ENCODE measurements around the gene PRPF31. TPM values are rescaled to one million over a fixed set of nuclear protein-coding genes. Genes with fewer than 3 reads are reported as not detected.
A peak's percentile ranks its signal among the peaks of the same experiment; 100 is the strongest.

Gene PRPF31
- total RNA-seq, 6 donors from 2014 or later: 43.9 to 73.3 (median 47.4) TPM

DNA sequence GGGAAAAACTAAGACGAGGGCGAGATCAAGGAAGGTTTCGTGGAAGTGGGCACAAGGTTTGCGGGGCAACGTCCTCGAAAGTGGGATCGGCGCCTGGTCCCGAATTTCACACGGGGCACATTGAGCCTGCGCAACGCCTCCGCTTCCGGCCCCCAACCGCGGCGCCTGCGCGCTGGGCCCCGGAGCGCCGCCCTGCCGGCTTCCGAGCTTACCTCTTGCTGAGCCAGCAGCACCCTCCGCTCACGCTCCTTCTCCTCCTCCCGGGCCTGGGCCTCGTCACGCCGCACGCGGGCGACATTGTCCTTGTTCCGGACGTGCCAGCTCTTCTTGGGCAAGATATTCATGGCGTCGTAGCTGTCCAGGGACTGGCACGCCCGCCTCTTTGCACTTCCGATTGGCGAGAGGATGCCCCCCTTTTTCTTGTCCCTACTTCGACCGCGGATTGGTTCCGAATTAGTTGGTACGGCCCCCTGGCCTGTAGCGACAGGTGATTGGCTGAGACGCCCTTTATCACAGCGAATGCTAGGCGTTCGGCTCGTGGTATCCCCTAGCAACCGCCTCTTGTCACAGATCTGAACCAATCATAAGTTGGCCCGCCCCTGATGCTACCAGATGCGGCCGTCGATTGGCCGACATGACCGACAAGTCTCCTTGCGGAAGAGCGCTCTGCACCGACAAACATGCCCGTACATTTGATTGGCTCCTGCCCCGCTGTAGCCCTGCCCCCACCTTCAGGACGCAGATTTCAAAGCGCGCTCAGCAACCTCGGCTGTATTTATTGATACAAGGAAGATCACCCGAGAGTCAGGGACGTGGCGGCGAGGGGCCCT, 44.0 kb downstream of the PRPF31 start, which contains the start of gene LENG1:
Gene LENG1 (minus strand): TSS at position 370 of the 830 bp plus-strand sequence. CDS start 26 bp downstream, at position 344.
- Histone ChIP-seq H3K36me3 (peaks cover 1 to 38% (median 33%) of the 10 kb centered on the region in 4 donors), H3K9me3 (no peaks in the 10 kb centered on the region), H3K27ac (peak within 1 kb of the TSS; percentile 96 to 98 (median 96)), H3K4me1 (peaks cover 42 to 57% (median 46%) of the 10 kb centered on the region in 4 donors), H3K27me3 (no peaks in the 10 kb centered on the region), H3K4me3 (peak within 1 kb of the TSS; percentile 76 to 96 (median 85))
- DNase-seq (peak; percentile 96 to 100), ATAC-seq (ENCODE audit: low FRiP score in 2 of 2) (peak; percentile 95 to 96)
- TF ChIP-seq CTCF (IDR thresholded peaks at IDR 0.05) (peak in 5 of 6 experiments; percentile 22 to 66 (median 52)), EP300 (IDR thresholded peaks at IDR 0.05) (no peak), POLR2A (IDR thresholded peaks at IDR 0.05) (peak in 3 of 4 donors; percentile 47 to 83 (median 60)), POLR2AphosphoS5 (IDR thresholded peaks at IDR 0.05) (peak; percentile 86 to 88)
- 0% methylated on average over 35 to 51 of the region's 72 CpGs for WGBS, 2 donors

DNA sequence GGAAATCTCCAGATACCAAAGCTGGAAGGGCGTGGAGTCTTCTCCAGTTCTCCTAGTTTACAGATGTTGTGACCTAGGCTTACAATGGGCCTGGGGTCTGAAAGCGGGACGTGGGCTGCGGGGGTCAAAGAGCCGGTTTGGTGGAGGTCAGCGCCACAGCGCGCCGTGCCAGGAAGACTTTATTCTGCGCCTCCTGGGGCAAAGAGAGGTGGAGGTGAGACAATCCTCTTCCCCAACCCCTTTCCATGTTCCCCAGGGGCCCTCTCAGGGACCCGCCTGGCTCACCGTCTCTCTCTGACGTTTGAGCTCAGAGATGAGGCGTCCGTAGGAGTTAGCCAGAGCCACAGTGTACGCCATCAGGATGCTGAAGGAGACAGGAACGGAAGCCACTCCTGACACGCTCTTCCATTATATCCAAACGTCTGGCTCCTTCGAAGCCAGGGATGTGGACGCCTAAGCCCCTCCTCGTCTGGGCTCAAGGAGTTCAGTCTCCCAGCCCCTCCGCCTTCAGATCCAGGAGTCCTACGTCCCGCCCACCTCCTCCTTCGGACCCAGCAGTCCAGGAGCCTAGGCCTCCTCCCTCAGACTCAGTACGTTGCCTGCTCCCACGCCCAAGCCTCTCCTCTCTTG, 44.7 kb downstream of the PRPF31 start:
- H3K36me3 ChIP-seq: peaks cover 0 to 31% (median 26%) of the 10 kb centered on the region in 4 donors
- ATAC-seq (ENCODE audit: low FRiP score in 2 of 2) (no peak), DNase-seq (no peak)
- WGBS, 2 donors: 5% methylated on average over 11 to 28 of the region's 28 CpGs
- H3K4me3 ChIP-seq: peak overlapping the region; percentile 8 to 96 (median 85)
- no peak for TF ChIP-seq CTCF (IDR thresholded peaks at IDR 0.05)
- TF ChIP-seq EP300 (IDR thresholded peaks at IDR 0.05): no peak
- TF ChIP-seq POLR2AphosphoS5 (IDR thresholded peaks at IDR 0.05): peak in 1 of 2 donors; percentile 22
- TF ChIP-seq POLR2A (IDR thresholded peaks at IDR 0.05): peak in 2 of 4 donors; percentile 39 to 49
- H3K27me3 ChIP-seq: no peaks in the 10 kb centered on the region
- H3K27ac ChIP-seq: peak overlapping the region; percentile 78 to 98 (median 92)
- no peaks in the 10 kb centered on the region for H3K9me3 ChIP-seq
- peaks cover 44 to 60% (median 48%) of the 10 kb centered on the region in 4 donors for H3K4me1 ChIP-seq

DNA sequence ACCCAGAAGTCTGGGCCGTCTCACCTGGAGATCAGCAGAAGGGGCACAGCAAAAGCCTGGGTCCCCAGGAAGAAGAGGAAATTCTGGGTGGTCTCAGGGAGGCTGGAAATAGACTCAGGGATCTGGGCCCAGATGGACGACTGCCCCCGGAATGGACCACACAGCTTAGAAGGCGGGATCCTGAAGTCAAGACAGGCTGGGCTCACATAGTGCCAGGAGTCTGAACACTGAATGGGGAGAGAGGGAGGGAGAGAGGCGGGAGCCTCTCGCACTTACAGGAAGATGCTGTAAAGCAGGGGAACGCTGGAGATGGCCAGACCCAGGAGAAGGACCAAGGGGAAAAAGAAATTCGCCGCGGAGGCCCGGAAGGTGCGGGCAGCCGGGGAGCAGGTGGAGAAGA, 45.3 kb downstream of the PRPF31 start:
- TF ChIP-seq EP300 (IDR thresholded peaks at IDR 0.05): no peak
- no peak for TF ChIP-seq CTCF (IDR thresholded peaks at IDR 0.05)
- no peak for TF ChIP-seq POLR2A (IDR thresholded peaks at IDR 0.05)
- H3K27me3 ChIP-seq: no peaks in the 10 kb centered on the region
- H3K4me1 ChIP-seq: peaks cover 44 to 60% (median 48%) of the 10 kb centered on the region in 4 donors
- WGBS, 2 donors: 44 to 56% methylated on average over 12 to 13 of the region's 13 CpGs
- peak overlapping the region in 3 of 4 donors; percentile 83 to 96 (median 87) for H3K4me3 ChIP-seq
- H3K36me3 ChIP-seq: peaks cover 0 to 25% (median 21%) of the 10 kb centered on the region in 4 donors
- H3K27ac ChIP-seq: peak overlapping the region; percentile 78 to 98 (median 92)
- DNase-seq (no peak), ATAC-seq (ENCODE audit: low FRiP score in 2 of 2) (no peak)
- H3K9me3 ChIP-seq: no peaks in the 10 kb centered on the region

DNA sequence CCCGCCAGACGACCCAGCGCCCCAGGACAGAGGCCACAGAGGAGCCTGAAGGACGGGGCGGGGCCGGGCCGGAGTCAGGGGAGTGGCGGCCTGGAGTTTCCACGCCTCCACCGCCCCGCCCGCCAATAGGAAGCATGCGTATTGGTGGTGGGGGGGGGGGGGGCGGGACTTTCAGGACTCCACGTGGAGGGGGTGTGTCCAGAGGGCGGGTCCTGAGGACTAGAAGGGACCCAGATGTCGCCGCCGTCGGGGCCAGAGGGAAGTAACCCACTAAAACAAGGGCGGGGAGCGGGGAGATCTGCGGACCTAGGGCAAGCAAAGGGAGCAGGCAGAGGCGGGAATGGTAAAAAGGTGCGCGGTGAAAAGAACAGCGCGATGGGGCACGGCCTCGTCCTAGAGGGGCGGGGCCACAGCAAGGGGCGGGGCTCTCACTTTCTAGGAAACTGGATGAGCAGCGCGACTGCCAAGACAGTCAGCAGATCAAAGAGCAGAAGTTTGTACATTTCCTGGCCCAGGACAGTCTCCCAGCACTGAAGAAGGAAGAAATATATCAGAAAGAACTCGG, 46.8 kb downstream of the PRPF31 start:
- WGBS, 2 donors: 1 to 2% methylated on average over 14 to 24 of the region's 35 CpGs
- Histone ChIP-seq H3K9me3 (no peaks in the 10 kb centered on the region), H3K27ac (peak overlapping the region; percentile 46 to 65 (median 64)), H3K27me3 (no peaks in the 10 kb centered on the region), H3K4me3 (peak overlapping the region; percentile 38 to 57 (median 53)), H3K4me1 (peaks cover 44 to 54% (median 48%) of the 10 kb centered on the region in 4 donors), H3K36me3 (peaks cover 0 to 10% (median 6%) of the 10 kb centered on the region in 4 donors)
- peak in 1 of 2 donors; percentile 39 for TF ChIP-seq POLR2AphosphoS5 (IDR thresholded peaks at IDR 0.05)
- no peak for TF ChIP-seq EP300 (IDR thresholded peaks at IDR 0.05)
- peak; percentile 90 to 95 for DNase-seq
- ATAC-seq (ENCODE audit: low FRiP score in 2 of 2): peak; percentile 72 to 82
